HG03196 (cell line): ENCODE measurements around the gene FBP2.
"Not testable (repeated sequence)": the region's sequence is repeated elsewhere in the genome, so short reads cannot be mapped to it uniquely, and the experiment has no call there.

Experiments used
- ATAC-seq: cut with Tn5 transposase; IDR thresholded peaks from one replicate; pipeline ENCODE4 v1.9.1; 2021; ENCODE audit not compliant: unreplicated experiment

FBP2 gene

DNA sequence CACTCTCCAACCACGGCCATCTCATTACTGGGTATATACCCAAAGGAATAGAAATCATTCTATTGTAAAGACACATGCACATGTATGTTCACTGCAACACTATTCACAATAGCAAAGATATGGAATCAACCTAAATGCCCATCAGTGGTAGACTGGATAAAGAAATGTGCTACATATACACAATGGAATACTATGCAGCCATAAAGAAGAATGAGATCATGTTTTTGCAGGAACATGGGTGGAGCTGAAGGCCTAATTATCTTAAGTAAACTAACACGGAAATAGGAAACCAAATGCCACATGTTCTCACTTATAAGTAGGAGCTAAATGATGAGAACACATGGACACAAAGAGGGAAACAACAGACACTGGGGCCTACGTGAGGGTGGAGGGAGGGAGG is 29.3 kb downstream of the FBP2 start:
- ATAC-seq, result not testable (repeated sequence)

DNA sequence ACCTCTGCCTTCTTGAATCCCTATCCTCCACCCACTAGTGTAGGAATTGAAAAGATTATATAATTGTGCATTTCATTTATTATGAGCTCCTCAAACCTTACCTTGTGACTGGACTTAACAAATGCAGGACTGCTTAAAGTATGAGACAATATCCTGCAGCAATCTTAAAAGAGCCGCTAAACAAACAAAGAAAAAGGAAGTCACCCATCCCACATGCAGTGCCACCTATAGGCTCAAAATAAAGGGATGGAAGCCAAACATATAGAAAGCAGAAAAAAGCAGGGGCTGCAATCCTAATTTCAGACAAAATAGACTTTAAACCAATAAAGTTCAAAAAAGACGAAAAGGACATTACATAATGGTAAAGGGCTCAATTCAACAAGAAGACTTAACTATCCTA is 30.1 kb downstream of the FBP2 start:
- ATAC-seq, result no peak

DNA sequence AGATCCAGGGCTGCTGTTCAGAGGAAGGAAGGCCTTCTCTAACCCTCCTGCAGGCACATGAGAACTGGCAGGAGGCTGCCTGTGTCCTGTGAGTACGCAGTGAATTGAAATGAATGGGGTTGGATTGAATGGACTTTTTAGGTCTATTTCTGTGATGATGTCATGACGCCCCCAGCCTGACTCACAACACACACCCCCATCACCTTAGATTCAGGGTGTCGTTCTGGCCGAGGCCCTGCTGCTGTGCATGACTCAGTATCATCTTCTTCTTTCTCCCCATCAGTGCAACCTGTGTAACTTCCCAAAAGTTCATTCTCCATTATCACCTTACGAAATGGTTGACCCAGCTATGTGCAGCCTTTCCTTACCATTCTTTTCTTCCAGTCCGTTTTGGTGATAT is 33.4 kb downstream of the FBP2 start:
- ATAC-seq, result no peak

- ATAC-seq, result no peak
Measured at GRCh38 chr9:94557376-94557775, 36.2 kb downstream of the FBP2 start.

- ATAC-seq, result no peak
Measured at GRCh38 chr9:94554439-94555331, 38.9 kb downstream of the FBP2 start, which contains the start of gene PCAT7. Gene PCAT7, plus strand, starts transcription at chr9:94555083.

DNA sequence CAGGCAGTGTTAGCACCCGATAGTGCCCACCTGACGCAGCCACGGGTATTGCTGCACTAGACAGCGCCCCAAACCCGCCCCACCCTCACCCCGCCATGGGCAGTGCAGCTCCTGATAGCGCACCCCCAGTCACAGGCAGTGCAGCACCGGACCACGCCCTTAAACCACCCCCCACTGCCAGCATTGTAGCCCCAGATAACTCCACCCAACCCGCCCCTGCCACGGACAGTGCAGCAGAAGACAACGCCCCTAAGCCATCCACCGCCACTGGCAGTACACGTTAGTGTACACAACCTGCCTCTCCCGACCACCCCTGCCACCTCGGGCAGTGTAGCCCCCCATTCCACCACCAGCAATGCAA is 39.6 kb downstream of the FBP2 start:
- no peak for ATAC-seq

DNA sequence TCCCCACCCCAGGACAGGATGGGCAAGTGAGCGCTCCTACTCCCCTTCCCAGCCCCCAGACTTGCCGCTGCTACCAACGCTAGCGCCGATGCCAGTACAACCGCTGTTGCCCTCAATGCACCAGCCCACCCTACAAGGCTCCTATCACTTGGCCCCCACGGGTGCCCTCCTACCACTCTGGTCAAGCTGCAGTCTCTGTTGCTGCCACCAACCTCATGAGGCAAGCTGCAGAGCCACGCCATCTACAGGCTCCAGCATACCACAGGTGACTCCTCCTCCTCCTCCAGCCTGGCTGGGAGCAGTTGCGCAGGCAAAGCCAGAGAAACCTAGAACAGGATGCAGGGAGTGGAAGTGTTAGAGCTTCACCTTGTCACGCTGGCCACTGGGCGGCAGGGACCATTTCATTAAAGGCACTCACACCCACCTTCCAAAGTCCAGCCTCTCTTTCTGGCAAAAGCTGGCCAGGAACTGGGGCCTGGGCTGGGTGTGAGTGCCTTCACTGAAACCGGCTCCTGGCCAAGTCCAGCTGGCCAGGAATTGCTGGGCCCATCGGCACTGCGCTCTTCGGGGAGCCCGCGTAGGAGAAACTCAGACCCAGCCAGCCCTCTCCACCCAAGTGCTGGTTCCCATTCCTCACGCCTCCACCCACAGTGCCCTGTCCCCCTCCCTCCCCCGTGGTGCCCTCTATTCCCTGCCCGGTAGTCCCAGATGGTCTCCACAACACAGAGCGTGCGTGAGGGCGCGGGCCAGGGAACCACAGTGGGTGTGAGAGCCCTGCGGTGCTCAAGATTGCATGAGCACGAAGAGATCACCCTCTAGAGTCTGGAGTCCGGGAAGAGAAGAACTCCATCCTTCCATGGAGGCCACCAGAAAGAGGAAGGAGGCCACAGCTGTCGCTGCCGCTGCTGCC is 40.3 kb downstream of the FBP2 start:
- ATAC-seq, result no peak

- ATAC-seq, result no peak
Measured at GRCh38 chr9:94545940-94546339, 47.7 kb downstream of the FBP2 start.

DNA sequence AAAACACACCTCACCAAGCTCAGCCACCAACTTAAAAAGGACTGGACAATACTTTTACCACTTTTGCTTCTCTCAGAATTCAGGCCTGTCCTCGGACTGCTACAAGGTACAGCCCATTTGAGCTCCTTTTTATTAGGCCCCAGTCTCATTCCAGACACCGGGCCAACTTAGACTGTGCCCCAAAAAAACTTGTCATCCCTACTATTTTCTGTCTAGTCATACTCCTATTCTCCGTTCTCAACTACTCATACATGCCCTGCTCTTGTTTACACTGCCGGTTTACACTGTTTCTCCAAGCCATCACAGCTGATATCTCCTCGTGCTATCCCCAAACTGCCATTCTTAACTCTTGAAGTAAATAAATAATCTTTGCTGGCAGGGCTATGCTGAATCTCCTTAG is 49.3 kb downstream of the FBP2 start:
- not testable (repeated sequence) for ATAC-seq

GRCh38 chr9:94538908-94539307 is 54.7 kb downstream of the FBP2 start:
- no peak for ATAC-seq

- ATAC-seq, result no peak
Measured at GRCh38 chr9:94534901-94535300, 58.7 kb downstream of the FBP2 start.

DNA sequence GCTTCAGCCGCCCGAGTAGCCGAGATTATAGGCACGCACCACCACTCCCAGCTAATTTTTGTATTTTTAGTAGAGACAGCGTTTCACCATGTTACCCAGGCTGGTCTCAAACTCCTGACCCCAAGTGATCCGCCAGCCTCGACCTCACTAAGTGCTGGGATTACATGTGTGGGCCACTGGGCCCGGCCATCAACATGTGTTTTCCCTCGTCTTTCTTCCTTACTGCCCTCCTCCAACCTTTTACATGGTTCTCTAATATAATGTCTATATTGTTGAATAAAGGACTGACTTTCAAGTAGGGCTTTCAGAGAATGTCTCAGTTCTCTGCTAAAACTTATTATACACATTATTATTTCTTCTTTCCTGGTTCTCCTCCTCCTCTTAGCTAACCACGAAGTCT is 60.0 kb downstream of the FBP2 start:
- ATAC-seq, result no peak

- no peak for ATAC-seq
Measured at GRCh38 chr9:94533155-94533554, 60.5 kb downstream of the FBP2 start.

DNA sequence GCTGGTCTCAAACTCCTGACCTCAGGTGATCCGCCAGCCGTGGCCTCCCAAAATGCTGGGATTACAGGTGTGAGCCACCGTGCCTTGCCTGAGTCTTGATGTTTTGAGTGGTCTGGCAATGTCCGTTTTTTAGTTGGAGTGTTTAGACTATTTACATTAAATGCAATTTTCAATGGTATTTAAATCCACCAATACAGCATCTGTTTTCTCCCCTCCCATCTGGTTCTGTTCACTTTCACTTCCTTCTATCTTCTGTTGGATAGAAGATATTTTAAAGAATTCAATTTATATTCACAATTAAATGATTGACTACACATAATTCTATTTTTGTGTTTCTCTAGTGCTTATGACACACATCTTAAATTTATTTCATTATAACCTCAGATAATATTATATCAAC is 64.7 kb downstream of the FBP2 start:
- ATAC-seq, result no peak

- ATAC-seq, result no peak
Measured at GRCh38 chr9:94526951-94527350, 66.7 kb downstream of the FBP2 start.

- ATAC-seq, result no peak
Measured at GRCh38 chr9:94526271-94526670, 67.4 kb downstream of the FBP2 start.

GRCh38 chr9:94525396-94526035 is 68.1 kb downstream of the FBP2 start:
- ATAC-seq, result no peak

GRCh38 chr9:94517254-94517653 is 76.4 kb downstream of the FBP2 start:
- no peak for ATAC-seq

DNA sequence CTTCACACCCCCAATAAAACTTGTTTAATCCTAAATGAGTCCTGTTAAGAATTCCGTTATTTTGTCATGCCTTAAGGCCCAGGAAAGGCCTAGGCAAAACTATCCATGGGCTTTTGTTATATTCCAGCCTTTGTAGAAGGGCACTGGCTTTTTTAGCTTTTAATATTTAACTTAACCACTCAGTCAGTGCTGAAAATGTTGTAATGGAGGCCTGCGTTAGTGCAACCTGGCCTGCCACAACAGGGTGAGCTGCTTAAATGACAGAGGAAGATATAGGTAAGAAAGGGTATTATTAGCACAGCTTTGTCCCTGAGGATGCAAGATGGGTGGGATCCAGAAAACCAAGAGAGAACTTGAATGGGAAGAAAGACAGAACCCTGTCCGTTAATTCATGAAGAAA is 78.9 kb downstream of the FBP2 start:
- no peak for ATAC-seq

- no peak for ATAC-seq
Measured at GRCh38 chr9:94511955-94512265, 81.7 kb downstream of the FBP2 start.

DNA sequence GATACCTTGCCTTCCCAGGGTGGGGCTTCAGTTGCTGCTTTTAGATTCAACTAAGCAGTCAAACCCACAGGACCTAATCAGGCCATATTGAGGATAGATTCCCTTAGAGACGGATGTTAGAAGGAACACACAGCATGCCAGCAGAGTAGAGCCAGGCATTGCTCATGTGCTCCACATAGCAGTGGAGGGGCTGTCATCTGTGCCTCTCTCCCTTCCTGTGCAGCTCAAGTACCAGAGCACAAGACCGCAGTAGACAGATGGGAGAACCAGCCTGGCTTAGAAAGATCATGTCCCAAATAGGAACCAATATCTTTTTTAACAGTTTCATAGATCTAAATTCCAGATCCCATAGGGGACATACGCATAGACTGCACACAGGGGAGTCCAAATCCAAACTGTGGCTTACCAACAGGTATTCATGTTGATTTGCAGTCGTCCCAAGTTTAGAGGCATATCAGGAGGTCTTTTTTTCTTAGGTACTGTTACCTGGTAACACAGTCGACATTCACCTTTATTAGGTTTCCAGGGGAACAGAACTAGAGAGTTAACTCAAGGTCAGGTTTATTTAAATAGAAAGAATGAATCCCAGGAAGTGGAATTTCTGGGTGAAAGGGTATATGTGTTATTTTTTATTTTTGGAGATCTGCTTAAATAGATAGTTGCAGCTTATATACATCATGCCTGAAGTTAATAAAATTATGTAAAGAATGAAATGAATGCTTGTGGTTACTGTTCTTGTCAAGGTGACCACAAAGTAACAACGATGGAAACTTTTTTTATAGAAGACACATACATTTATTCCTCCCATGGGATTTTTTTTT is 82.3 kb downstream of the FBP2 start:
- ATAC-seq, result no peak
